GM19452 (cell line): ENCODE measurements around the gene IGF2R.
"Not testable (repeated sequence)": the region's sequence is repeated elsewhere in the genome, so short reads cannot be mapped to it uniquely, and the experiment has no call there.

ENCODE experiments used
- ATAC-seq: cut with Tn5 transposase; IDR thresholded peaks from one replicate; pipeline ENCODE4 v1.9.1; 2021; ENCODE audit not compliant: unreplicated experiment

Gene IGF2R

GRCh38 chr6:160135907-160136655 is 167.2 kb downstream of the IGF2R start:
- ATAC-seq: no peak

GRCh38 chr6:160137130-160137988 is 168.5 kb downstream of the IGF2R start:
- ATAC-seq: no peak

- ATAC-seq: no peak
These were observed 169.3 kb downstream of the IGF2R start for GRCh38 chr6:160137989-160138835.

GRCh38 chr6:160138839-160139419 is 170.0 kb downstream of the IGF2R start:
- no peak for ATAC-seq

- no peak for ATAC-seq
These were observed 170.6 kb downstream of the IGF2R start for GRCh38 chr6:160139420-160139851.

GRCh38 chr6:160140493-160140892 is 171.6 kb downstream of the IGF2R start:
- not testable (repeated sequence) for ATAC-seq

GRCh38 chr6:160141001-160141726 is 172.3 kb downstream of the IGF2R start:
- ATAC-seq: no peak

- ATAC-seq: no peak
These were observed 173.3 kb downstream of the IGF2R start for GRCh38 chr6:160142115-160142715.

- no peak for ATAC-seq
These were observed 177.7 kb downstream of the IGF2R start for GRCh38 chr6:160146454-160147145.

GRCh38 chr6:160147146-160147536 is 178.3 kb downstream of the IGF2R start:
- no peak for ATAC-seq

GRCh38 chr6:160154471-160154870 is 185.6 kb downstream of the IGF2R start:
- no peak for ATAC-seq

GRCh38 chr6:160156842-160157241 is 188.0 kb downstream of the IGF2R start:
- ATAC-seq: no peak

GRCh38 chr6:160160450-160160849 is 191.6 kb downstream of the IGF2R start:
- no peak for ATAC-seq
